ENCODE measurements around the gene SHROOM4.
A peak's percentile ranks its signal among the peaks of the same experiment; 100 is the strongest.

The SHROOM4 gene

DNA sequence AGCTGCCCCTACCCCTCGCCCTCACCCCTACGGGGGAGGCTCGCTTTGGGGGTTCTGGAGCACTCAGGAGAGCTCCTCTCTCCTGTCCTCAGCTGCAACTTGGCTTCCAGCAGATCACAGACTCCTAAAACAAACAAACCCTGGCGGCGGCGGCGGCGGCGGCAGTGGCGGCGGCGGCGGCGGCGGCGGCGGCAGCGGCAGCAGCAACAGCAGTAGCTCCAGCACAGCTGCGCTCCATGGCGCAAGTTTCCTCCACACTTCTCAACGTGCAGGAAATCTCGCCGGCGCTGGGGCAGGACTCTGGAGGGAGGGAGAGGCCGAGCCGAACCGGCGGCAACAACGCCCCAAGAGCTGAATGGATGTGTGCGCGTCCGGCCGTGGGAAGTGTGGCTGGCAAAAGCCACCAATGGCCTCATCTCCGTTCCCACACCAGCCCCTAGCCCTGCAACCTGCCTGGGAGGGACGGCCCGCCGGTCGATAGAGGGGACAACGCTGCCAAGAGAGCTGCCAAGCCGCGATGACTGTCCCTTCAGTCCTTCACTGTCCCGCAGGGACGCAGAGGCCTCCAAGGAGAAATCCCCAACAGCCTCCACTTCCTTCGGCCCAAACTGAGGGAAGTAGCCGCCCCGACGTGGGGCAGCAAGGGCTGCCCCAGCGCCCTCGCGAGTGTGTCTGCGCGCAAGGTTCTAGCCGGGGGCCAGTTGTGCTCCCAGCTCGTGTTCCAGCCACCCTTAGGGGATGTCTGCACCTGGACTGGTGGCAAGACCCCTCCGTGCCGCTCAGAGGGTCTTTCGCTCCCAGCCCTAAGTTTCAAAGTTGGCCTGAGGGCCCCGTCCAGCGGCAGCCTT is 775 bp downstream of the SHROOM4 start:
- DNase-seq (ENCODE audit: low read depth), result no peak
- TF ChIP-seq, protein P1, sequence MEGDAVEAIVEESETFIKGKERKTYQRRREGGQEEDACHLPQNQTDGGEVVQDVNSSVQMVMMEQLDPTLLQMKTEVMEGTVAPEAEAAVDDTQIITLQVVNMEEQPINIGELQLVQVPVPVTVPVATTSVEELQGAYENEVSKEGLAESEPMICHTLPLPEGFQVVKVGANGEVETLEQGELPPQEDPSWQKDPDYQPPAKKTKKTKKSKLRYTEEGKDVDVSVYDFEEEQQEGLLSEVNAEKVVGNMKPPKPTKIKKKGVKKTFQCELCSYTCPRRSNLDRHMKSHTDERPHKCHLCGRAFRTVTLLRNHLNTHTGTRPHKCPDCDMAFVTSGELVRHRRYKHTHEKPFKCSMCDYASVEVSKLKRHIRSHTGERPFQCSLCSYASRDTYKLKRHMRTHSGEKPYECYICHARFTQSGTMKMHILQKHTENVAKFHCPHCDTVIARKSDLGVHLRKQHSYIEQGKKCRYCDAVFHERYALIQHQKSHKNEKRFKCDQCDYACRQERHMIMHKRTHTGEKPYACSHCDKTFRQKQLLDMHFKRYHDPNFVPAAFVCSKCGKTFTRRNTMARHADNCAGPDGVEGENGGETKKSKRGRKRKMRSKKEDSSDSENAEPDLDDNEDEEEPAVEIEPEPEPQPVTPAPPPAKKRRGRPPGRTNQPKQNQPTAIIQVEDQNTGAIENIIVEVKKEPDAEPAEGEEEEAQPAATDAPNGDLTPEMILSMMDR (IDR thresholded peaks at IDR 0.05; ENCODE audit: control insufficient read depth, extremely low read depth, insufficient read depth), result no peak
- H3K4me3 ChIP-seq (ENCODE audit: low read depth, low read length), result peak overlapping the region; percentile 42

DNA sequence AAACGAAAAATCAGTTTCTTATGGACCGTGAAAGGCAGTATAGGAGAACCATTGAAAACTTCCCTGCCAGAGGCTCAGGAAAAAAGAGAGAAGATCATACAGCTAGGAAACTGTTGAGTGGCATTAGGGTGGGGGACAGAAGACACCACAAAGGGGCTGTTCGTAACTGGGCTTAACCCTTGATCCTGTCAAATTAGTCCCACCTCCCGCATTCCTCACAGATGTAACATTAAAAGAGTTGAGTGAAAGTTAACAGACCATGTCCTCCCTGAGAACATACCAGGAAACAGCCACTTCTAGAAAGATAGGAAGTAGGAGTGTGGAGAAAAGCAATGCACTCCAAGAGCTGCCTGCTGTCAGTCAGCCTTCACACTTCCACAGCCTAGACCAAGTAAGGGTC is 8.7 kb downstream of the SHROOM4 start:
- DNase-seq (ENCODE audit: low read depth), result no peak
- TF ChIP-seq, protein P1 (IDR thresholded peaks at IDR 0.05; ENCODE audit: control insufficient read depth, extremely low read depth, insufficient read depth), result no peak

DNA sequence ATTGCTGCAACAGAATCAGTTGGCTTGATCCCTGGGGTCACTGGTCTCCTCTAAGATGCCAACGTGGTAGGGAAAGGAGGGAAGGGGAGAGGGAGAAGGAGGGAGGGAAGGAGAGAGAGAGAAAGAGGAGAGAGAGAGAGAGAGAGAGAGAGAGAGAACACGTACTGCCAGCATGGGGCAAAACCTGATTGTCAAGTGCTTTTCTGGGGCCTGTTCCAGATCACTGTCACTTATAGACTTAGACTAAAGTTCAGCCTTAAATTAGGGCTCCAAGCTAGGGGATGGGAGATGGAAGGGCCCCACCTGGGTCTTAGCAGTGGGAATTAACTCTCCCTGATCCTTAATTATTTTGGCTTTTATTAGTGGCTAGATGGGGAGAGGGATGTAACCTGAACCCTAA is 12.9 kb downstream of the SHROOM4 start:
- no peak overlapping the region for H3K4me3 ChIP-seq (ENCODE audit: low read depth, low read length)
- TF ChIP-seq, protein P1 (IDR thresholded peaks at IDR 0.05; ENCODE audit: control insufficient read depth, extremely low read depth, insufficient read depth), result no peak
- peak; percentile 46 for DNase-seq (ENCODE audit: low read depth)

More for the DNA sequence above, 8.7 kb downstream of the SHROOM4 start:
- H3K4me3 ChIP-seq (ENCODE audit: low read depth, low read length), result no peak overlapping the region

DNA sequence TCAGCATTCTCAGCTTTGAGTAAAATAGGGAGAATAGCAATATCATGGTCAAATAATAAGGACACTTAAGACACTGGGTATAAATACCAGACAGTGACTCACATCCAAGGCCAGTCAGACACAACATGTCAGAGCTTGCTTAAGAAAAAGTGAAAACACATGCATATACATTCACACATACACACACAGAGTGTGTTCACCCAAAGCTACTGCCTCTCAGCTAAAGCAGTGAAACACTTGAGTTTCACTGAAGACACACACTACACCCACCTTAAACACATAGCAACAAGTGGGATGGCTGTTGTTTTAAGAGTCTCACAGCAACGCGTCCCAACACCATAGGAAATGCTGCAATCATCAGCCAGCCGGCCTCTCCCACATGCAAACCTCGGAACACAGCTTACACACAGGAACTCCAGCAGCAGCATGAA is 14.4 kb downstream of the SHROOM4 start:
- H3K4me3 ChIP-seq (ENCODE audit: low read depth, low read length), result no peak overlapping the region
- TF ChIP-seq, protein P1 (IDR thresholded peaks at IDR 0.05; ENCODE audit: control insufficient read depth, extremely low read depth, insufficient read depth), result no peak
- DNase-seq (ENCODE audit: low read depth), result no peak

DNA sequence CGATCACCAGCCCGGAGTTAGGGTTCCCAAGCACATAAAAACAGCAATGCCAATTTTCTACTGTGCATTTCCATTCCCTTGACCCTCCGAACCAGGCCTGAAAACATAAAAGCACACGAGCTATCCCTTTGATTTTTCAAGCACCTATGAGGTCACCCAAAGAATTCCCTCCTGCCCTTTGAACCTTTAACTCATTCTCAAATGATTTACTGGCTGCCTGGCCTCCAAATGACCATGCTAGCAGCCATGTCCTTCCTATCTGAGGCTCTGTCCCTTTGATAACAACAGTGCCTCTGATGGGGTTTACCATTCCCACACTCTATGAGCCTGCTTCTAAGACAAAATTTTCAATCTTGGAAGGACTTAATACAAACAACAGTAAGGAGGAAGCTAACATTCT is 15.2 kb downstream of the SHROOM4 start:
- TF ChIP-seq, protein P1 (IDR thresholded peaks at IDR 0.05; ENCODE audit: control insufficient read depth, extremely low read depth, insufficient read depth), result no peak
- no peak for DNase-seq (ENCODE audit: low read depth)
- H3K4me3 ChIP-seq (ENCODE audit: low read depth, low read length), result no peak overlapping the region

DNA sequence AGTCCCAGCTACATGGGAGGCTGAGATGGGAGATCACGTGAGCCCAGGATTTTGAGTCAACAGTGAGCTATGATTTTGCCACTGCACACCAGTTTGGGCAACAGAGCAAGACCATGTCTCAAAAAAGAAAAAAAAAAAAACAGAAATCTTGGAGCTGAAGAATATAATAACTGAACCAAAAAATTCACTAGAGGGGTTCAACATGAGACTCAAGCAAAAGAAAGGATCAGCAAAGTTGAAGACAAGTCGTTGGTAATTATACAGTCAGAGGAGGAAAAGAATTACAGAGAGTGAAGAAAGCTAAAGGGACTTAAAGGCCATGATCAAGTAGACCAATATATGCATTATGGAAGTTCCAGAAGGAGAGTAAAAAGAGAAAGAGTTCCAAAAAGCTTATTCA is 26.9 kb downstream of the SHROOM4 start:
- TF ChIP-seq, protein P1 (IDR thresholded peaks at IDR 0.05; ENCODE audit: control insufficient read depth, extremely low read depth, insufficient read depth), result no peak
- no peak overlapping the region for H3K4me3 ChIP-seq (ENCODE audit: low read depth, low read length)
- DNase-seq (ENCODE audit: low read depth), result no peak

DNA sequence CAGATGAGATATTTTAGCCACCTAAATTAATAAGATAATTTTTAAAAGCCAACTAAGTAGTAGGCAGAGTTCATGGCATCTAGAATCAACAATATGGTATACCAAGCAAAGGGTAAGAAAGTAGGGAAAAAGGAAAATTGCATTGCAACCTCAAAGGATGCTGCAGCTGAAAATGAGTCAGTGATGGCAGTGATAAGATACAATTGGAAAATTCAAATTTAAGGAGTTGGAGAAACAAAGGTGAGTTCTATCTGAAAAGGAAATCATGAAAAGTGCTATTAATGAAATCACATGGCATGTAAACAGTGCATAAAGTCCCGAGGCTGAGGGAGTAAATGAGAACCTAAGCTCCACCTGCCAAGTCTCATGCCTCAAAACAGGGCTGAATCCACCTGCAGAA is 33.9 kb downstream of the SHROOM4 start:
- DNase-seq (ENCODE audit: low read depth), result no peak
- TF ChIP-seq, protein P1 (IDR thresholded peaks at IDR 0.05; ENCODE audit: control insufficient read depth, extremely low read depth, insufficient read depth), result no peak
- H3K4me3 ChIP-seq (ENCODE audit: low read depth, low read length), result no peak overlapping the region
